HG02798 (cell line): Measurements from ENCODE around the gene RAPGEF2.
A peak's percentile ranks its signal among the peaks of the same experiment; 100 is the strongest.

Experiments used
- ATAC-seq: cut with Tn5 transposase; IDR thresholded peaks from one replicate; pipeline ENCODE4 v1.9.1; 2021; ENCODE audit warnings: mild to moderate bottlenecking; ENCODE audit not compliant: unreplicated experiment, poor library complexity

Gene RAPGEF2

DNA sequence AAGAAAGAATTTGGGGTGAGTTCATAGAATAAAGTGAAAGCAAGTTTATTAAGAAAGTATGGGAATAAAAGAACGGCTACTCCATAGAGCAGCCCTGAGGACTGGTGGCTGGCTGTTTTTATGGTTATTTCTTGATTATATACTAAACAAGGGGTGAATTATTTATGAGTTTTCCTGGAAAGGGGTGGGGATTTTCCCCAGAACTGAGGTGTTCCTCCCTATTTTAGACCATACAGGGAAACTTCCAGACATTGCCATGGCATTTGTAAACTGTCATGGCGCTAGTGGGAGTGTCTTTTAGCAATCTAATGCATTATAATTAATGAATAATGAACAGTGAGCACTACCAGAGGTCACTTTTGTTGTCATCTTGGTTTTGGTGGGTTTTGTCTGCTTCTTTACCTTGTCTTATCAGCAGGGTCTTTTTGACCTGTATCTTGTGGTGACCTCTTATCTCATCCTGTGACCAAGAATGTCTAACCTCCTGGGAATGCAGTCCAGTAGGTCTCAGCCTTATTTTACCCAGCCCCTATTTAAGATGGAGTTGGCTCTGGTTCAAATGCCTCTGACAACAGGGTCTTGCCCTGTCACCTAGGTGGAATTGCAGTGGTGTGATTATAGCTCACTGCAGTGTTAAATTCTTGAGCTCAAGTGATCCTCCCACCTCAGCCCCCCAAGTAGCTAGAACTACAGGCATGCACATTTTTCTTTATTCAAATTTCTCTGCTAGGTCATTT lies 27.1 kb downstream of the RAPGEF2 start:
- no peak for ATAC-seq

DNA sequence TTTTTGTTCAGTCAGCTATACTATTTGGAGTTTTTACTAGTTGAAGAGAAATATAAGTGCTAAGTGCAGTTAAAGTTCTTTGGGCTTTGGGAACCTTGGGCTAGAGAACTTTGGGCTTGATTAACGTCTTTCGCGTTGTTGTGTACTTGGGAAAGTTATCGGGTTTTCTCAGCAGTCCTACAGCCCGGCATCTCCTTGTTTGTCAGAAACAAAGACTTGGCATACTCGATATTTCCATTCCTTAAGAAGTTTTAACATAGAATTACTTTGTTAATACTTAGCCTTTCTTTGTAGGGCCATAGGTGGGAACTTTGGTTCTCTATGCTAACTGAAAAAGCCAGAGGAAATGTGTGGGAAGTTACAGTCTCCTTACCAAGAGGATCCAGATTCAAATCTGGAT lies 28.7 kb downstream of the RAPGEF2 start:
- ATAC-seq: no peak

DNA sequence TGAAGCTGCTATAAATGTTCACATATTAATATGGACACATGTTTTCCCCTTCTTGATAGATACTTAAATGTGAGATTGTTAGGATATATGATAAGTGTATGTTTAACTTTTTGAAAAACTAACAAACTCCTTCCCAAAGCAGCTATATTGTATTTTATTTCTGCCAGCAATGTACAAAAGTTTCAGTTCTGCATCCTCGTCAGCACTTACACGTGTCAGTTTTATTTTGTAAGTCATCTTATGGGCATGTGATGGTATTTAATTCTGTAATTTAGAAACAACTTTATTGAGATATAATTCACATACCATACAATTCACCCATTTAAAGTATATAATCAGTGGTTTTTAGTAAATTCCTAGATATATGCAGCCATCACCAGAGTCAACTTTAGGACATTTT lies 31.6 kb downstream of the RAPGEF2 start:
- no peak for ATAC-seq

DNA sequence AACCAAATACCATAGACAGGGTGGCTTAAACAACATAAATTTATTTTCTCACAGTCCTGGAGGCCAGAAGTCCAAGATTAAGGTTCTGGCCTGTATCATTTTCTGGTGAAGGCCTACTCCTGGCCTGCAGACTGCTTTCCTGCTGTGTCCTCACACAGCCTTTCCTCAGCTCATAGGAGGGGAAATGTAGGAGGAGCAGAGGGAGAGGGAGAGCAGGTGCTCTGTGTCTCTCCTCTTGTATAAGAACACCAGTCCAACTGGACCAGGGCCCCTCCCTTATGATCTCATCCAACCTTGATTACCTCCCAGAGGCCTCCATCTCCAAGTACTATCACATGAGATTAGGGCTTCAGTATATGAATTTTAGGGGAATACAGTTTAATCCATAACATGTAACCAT lies 34.3 kb downstream of the RAPGEF2 start:
- no peak for ATAC-seq

DNA sequence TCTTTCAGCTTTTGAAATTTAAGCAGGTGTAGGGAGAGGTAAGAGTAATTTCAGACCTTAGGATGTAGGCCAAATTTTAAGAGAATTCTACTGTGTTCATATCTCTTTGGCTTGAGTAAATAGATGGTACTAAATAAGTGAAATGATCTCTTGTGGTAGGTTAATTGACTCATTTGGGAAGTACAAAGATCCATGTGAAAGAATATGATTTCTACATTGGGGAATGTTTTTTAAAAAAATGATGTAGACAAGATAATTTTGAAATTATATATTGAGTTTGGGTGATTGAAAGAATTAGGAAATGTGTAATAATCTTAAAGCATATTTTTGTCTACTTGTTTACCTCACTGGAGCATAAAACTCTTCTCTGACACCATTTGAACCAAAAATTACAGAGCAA lies 35.6 kb downstream of the RAPGEF2 start:
- no peak for ATAC-seq

DNA sequence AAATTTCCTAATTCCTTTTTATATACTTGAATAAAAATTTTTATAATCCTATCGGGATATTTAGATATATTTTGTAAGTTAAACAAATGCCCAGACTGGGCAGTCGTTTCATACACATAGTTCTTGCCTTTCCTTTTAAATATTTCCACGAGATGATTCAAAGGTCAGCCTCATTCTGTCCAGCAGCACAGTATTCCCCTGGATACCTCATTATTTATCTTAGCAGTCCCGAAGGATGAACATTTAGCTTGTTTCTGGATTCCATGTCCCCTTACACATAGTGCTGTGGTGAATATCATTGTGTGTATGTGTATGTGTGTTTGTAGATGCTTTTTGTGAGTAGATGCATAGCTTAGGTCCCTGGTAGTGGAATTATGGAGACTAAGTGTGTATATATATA lies 38.3 kb downstream of the RAPGEF2 start:
- ATAC-seq: no peak

DNA sequence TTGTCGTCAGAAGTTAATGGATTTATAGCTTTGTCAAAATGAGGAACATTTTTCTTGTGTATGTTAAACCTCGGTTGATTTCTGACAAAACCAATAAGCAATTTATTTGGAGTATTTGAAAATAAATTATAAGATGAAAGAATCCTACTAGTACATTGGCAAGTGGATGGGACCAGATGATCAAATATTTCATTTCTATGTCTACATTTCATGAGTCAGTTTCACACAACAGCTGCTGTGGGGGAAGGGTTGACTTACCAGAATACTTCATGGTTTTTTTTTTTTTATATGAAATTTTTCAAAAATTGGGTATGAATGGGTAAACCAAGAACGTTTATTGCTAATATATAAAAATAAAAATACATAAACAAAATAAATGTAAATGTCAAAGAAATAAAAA lies 39.4 kb downstream of the RAPGEF2 start:
- no peak for ATAC-seq

DNA sequence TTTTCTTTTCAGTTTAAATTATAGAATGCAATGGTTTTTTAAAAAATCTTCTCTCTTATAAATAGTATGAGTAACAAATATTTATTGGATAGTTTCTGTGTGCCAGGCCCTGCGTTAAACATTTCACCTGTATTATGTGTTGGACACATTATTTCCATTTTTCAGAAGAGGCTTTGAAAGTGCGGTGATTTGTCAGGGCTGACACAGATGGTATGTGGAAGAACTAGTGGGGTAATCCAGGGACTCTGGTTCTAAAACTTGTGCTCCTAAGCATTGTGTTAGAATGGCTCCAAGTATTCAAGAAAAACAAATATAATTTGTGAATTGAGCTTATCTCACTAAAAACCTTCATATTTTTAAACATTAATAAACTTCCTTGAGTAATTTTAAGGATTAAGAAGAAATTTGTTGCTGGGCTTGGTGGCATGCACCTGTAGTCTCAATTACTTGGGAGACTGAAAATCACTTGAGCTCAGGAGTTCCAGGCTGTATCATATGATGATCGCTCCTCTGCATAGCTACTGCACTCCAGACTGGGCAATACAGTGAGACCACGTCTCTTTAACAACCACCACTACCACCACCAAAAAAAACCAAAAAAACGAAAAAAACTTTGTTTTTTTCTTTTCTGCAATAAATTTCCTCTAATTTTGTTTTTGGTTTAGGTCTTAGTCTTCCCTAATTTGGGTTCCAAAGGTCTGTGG lies 40.0 kb downstream of the RAPGEF2 start:
- no peak for ATAC-seq

DNA sequence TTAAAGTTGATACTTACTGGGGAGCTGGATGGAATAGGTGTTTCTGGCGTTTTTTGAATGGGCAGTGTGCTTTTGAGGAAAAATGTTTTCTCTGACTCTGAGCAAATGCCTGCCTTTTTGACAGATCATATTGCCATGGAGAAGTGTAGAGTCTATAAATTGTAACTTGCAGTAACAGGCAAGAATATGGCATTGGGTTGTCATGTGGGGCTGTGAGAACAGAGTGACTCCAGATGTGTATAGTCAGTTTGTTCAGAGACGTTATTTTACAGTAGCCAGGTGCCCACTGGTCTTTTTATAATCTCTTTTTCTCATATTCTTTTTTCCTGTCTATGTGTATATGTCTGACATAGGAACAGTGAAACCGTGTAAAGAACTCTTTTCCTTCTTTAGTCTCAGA lies 40.8 kb downstream of the RAPGEF2 start:
- ATAC-seq: no peak

DNA sequence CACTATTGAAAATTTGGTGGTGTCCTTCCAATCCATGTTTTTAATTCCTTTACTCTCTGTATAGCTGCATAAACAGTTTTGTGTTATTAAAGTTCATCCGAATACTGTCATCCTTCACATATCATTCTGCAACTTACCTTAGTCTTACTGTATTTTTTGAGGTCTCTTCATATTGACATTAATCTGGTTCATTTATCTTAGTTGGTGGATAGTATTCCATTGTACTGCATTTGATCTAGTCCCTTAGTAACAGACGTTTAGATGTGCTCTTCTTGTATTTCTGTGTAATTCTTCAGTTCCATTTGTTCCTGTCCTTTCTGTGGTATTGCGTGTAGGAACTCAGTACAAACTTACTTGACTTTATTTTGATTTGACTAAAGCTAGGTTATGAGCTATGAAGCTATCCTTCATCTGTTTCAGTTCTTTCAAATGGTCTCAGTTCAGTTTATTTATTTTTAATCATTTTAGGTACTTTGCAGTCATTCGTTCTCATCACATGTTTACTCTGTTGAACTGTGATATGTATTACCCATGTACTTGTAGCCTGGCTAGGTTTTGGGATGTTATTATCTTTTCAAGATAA lies 41.3 kb downstream of the RAPGEF2 start:
- no peak for ATAC-seq

DNA sequence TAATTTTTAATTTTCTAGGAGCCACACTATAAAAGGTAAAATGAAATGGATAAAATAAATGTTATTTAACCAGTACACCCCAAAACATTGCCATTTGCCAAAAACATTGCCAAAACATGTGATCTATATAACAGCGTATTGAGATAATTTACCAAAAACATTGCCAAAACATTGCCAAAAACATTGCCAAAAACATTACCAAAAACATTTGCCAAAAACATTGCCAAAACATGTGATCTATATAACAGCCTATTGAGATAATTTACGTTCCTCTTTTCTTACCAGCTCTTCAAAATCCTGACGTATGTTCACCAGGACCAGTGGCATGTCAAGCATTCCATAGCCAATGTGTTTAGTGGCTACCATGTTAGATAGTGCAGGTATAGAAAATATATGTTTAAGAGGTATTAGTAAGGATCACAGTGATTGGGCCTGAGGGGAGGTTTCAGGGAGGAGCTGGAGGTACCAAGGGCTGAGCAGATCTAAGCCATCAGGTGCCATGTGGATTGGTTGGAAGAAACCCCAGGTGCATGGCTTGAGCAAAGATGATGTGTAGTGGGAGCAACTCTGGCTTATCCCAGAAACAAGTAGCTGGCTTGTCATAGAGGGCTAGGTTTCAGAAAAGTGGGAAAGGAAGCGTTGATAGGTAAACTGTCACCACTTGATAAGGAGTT lies 42.6 kb downstream of the RAPGEF2 start:
- ATAC-seq: no peak

DNA sequence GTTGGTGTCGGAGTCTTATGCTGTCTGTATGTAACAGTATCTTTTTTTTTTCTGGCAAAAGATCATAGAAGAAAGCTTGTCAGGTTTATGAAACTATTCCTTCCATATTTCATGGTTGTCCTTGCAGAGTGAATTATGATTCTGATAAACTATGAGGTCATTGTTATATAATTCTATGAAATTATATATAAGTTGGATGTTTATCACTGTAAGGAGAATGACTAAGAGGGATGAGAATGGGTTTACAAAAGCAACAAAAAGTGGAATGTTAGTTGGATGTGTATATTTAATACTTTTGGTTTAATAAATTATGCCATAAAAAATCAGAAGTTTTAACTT lies 43.1 kb downstream of the RAPGEF2 start:
- no peak for ATAC-seq

DNA sequence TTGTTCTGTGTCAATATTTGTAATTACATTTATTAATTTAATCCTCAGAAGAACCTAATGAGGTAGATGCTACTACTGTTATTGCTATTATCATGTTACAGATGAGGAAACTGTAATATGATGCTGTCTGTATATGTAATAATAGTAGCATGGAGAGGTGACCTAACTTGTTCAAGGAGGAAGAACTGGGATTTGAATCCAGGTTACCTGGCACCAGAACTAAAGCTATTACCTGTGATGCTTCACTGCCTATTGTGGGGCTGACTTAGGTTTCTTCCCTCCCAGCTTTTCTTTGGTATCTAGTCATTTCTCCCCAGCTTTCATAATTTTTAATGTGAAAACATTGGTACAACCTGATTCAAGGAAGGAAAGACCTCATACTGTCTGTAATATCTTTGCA lies 43.6 kb downstream of the RAPGEF2 start:
- no peak for ATAC-seq

DNA sequence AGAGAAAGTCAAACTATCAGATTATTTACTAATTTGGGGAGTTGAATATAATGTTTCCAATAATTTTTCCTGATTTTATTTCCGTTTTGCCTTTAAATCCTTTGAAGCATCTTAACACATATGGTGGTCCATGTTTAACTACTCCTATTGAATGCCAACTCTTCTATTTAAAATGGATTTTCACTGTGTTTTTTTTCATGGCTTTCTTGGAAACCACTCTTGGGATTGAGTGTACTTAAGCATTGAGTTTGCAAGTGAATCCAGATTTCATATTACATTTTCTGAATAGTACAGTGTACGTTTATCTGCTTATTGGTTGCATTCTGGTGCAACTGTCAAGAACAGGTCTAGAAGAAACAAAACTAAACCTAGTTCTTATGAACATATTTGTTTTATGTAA lies 45.6 kb downstream of the RAPGEF2 start:
- ATAC-seq: no peak

DNA sequence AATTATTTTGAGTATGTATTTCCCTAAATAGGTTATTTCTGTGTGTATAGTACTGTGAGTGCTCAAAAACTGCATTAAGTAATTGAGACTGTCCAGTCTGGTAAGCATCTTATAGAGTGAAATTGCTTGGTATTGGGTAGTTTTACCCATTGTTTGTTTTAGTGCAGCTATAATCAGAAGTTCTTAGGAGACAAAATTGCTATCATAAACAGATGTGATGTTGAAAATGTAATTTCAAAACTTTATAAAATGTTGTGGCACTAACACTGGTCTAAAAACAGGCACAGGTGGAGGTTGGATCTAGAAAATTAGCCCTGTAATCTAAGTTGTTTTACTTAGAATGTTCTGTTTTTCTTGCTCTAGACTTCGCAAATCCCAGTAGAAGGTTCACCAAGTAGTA lies 46.8 kb downstream of the RAPGEF2 start:
- ATAC-seq: no peak

DNA sequence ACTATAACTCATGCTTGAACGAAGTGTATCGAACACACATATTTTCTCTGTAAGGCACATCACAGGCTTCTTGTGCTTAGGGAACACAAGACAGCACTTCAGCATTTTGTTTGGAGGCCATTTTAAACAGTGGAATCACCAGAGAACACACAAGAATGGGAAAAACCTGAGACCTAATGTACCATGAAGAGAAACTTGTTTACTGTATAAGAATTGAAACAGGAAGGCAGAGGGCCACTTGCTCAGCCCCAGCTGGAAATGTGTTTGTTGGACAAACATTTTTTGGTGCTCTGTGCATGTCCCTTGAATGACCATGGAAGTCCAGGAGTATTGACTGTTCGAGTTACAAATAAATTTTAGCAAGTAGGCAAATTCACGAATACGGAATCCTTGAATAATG lies 47.5 kb downstream of the RAPGEF2 start:
- ATAC-seq: peak; percentile 24

DNA sequence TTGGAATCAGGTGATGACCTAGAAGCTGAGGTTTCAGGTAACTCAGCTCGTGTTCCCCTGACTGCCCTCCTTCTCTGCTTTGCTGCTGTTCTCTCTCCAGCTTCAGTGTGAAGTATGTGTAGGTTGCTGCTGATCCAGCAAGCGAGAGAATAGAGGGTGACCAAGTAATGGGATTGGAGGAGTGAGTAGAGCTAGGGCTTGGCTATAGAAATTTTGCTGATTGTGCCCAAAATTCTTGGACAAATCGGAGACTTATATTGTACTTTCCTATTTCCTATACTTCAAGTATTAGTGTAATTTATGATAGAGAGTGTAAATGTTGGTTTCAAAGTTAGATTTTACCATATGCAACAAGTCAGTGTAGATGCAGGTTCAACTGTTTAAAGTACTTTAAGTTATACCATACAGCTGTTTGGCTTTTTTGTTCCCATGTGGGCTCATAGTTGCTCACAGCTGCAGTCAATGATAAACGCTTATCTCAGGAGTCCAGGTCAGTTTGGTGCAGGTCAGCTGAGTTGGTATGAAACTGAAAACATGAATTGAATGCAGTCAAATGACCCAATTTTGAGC lies 48.0 kb downstream of the RAPGEF2 start:
- ATAC-seq: peak; percentile 68

DNA sequence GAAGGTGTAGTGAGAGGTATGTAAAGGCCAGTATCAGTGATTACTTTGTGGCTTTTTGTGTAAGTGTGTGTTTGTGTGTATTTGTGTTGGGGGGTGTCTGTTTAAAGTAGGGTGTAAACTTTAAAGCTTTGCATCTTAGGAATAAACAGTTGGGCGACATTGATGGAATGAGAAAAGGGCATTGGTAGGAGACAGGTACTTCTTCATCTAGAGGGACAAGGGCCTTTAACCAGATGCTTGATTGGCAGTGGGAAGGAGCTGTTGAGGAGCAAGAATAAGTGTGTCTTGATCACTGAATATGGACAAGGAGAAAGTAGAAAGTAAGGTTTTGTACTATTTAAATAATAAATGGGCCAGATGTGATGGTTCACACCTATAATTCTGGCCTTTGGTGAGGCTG lies 48.8 kb downstream of the RAPGEF2 start:
- ATAC-seq: no peak

DNA sequence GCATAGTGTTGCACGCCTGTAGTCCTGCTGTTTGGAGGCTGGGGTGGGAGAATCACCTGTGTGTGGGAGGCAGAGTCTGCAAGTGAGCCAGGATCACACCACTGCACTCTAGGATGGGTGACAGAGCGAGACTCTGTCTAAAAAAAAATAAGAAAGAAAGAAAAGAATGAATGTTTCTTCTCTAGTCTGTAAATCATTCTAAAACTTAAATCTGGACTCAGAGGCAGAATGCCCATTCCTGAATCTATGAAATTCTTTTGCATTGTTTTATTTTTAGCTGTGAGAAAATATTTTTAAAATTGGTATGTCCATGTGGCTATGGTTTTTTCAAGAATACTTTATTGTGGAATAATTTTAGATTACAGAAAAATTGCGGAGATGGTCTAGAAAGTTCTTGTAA lies 49.3 kb downstream of the RAPGEF2 start:
- ATAC-seq: no peak

DNA sequence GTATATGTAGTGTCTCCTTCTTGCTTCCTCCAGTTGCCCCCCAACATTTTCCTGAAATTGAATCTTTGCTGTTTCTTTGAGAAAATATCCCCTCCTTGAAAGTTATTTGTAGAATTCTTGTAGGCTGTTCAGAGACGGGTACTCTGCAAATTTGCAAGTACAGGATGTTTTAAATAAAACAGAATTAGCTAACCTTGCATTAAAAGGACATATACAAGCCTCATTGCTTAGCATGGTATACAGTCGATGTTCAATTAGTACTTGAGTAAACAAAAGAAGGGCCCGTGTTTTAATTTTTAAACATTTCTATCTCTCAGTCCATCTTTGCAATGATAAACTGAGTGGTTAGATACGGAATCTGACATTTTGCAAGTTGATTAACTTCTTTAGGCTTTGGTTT lies 50.8 kb downstream of the RAPGEF2 start:
- ATAC-seq: no peak

DNA sequence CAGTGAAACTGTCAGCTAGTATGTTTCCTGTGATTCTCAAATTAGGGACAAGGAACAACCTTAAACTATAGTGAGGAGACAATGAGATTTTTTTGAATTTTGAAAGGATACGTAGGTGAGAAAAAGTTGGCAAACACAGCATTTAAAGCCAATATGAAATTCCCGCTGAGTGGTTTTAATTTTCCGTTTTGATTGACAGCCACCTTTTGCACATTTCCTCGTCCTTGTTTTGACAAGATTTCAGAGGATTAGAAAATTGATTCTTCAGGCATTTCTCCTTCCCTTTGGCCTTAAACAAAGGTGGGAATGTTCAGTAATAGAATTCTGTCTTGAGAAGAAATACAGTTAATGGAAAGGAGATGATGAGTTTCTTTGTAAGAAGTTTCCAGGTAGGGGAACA lies 52.2 kb downstream of the RAPGEF2 start:
- no peak for ATAC-seq
